ENCODE results near the gene KLHL13.
"Not testable (repeated sequence)": the region's sequence is repeated elsewhere in the genome, so short reads cannot be mapped to it uniquely, and the experiment has no call there.

KLHL13 gene

DNA sequence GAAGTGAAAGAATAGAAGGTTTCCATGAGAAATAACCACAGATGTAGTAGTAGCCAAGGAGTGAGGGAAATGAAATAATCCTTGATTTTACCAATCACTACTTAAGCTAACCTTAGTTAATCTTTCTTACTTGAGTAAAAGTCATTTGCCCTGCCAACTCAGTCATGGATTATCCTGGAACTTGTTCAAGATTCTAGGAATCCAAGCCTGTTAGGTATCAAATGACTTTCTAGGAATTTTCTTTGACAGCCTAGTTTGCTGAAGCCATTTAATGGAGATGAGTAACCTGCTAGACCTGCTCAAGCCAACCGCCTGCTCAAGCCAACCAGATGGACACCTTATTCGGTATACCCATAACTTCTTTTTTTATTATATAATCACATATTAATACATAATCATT is 180.5 kb downstream of the KLHL13 start:
- TF ChIP-seq, protein P1, sequence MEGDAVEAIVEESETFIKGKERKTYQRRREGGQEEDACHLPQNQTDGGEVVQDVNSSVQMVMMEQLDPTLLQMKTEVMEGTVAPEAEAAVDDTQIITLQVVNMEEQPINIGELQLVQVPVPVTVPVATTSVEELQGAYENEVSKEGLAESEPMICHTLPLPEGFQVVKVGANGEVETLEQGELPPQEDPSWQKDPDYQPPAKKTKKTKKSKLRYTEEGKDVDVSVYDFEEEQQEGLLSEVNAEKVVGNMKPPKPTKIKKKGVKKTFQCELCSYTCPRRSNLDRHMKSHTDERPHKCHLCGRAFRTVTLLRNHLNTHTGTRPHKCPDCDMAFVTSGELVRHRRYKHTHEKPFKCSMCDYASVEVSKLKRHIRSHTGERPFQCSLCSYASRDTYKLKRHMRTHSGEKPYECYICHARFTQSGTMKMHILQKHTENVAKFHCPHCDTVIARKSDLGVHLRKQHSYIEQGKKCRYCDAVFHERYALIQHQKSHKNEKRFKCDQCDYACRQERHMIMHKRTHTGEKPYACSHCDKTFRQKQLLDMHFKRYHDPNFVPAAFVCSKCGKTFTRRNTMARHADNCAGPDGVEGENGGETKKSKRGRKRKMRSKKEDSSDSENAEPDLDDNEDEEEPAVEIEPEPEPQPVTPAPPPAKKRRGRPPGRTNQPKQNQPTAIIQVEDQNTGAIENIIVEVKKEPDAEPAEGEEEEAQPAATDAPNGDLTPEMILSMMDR (conservative IDR thresholded peaks at IDR 0.05; ENCODE audit: low read length): no peak
- H3K4me3 ChIP-seq (ENCODE audit: low read length): no peak overlapping the region
- DNase-seq (ENCODE audit: low read depth): no peak

DNA sequence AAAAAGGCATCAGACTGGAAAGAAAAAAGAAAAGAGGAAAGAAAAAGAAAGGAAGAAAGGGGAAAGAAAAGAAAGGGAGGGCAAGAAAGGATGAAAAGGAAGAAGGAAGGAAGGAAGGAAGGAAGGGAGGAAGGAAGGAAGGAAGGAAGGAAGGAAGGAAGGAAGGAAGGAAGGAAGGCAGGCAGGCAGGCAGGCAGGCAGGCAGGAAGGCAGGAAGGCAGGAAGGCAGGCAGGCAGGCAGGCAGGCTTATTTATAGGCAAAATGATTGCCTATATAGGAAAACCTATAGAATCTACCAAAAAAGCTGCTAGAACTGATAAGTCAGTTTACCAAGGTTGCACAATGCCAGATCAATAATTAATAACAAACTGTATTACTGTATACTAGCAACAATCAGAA is 186.5 kb downstream of the KLHL13 start:
- not testable (repeated sequence) for DNase-seq (ENCODE audit: low read depth); H3K4me3 ChIP-seq (ENCODE audit: low read length)

DNA sequence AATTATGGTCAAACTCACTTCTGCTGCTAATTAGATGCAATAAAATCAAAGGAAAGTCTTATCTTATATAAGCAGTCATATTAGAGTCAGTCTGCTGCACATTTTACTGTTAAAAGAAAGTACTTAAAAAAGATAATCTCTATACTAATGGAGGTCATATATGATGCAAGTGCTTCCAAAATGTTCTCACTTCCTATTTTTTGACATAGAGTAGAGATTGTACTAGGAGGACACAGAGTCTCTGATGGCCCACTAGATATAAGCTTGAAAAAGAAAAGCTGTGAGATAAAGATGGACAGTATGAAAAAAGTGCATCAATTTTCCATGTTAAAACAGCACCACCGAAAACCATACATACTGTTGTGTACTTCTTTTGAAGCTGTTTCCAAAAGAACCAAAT is 196.9 kb downstream of the KLHL13 start:
- no peak overlapping the region for H3K4me3 ChIP-seq (ENCODE audit: low read length)
- no peak for DNase-seq (ENCODE audit: low read depth)
- TF ChIP-seq, protein P1 (conservative IDR thresholded peaks at IDR 0.05; ENCODE audit: low read length): no peak

DNA sequence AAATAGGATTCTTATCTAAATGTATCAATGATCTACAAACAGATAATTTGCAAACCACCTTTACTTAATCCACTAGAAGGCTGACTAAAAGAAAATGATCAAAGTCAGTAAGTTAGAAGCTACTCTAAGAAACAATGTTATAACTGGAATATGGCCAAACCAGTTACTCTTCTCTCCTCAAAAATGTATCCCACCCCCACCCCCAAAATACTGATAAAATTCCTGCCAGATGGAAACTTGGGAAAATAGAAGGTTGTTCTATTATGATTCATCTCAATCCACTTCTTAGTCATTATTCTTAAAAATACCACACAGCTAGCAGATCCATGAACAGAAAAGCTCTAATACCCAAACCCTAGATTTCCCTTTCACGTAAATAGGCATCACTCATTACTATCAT is 206.4 kb downstream of the KLHL13 start:
- no peak for DNase-seq (ENCODE audit: low read depth)
- TF ChIP-seq, protein P1 (conservative IDR thresholded peaks at IDR 0.05; ENCODE audit: low read length): no peak
- H3K4me3 ChIP-seq (ENCODE audit: low read length): no peak overlapping the region

DNA sequence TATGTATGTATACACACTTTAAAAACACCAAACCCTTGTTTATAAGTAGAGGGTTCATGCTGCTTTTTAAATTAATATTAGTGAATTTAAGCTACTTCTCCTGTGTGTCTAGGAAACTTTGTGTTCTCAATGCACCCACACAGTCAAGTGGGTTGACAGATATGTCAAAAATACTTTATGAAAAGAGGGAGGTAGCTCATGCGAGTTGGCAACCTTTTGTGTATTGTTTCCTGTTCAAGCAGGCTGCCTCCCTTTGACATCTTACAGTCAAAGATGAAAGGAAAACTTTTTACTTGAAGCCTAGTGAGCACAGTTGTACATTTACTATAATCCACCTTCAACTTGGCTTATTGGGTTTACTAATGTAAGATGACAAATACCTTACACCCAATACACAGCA is 218.4 kb downstream of the KLHL13 start:
- H3K4me3 ChIP-seq (ENCODE audit: low read length): no peak overlapping the region
- TF ChIP-seq, protein P1 (conservative IDR thresholded peaks at IDR 0.05; ENCODE audit: low read length): no peak
- no peak for DNase-seq (ENCODE audit: low read depth)

DNA sequence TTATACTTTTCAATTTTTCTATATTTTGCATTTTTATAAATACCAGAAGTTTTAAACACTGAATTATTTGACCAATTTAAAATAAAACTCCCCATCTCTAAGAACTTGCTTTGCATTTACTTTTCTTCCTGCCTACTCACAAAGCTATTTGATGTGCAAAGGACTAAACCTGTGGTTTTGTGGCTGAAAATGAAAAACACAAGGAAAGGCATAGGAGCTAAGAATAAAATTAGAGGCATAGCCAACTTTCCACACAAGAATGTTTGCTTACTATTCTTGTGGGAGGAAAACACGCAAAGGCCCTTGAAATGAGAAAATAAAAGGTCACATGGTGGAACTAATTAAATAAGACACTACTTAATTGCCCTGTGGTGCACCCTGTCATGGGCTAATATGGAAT is 221.2 kb downstream of the KLHL13 start:
- TF ChIP-seq, protein P1 (conservative IDR thresholded peaks at IDR 0.05; ENCODE audit: low read length): no peak
- H3K4me3 ChIP-seq (ENCODE audit: low read length): no peak overlapping the region
- no peak for DNase-seq (ENCODE audit: low read depth)

DNA sequence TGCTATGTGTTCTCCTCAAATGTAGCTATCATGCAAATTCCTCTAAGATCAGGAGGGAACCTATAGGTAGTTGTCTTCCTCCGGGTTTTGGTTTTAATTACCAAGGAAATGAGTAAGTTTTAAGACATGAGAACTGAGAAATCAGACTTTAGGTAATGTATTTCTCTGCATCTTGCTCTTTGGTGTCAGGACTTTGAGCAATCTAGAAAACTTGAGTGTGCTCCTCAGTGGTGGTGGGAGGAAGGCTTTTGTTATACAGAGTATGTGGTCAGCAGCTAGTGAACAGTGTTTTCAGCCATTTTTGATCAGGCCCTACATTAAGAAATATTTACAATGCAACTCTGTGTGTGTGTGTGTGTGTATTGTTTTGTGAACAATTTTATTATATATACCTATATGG is 224.1 kb downstream of the KLHL13 start:
- TF ChIP-seq, protein P1 (conservative IDR thresholded peaks at IDR 0.05; ENCODE audit: low read length): no peak
- DNase-seq (ENCODE audit: low read depth): no peak
- no peak overlapping the region for H3K4me3 ChIP-seq (ENCODE audit: low read length)

DNA sequence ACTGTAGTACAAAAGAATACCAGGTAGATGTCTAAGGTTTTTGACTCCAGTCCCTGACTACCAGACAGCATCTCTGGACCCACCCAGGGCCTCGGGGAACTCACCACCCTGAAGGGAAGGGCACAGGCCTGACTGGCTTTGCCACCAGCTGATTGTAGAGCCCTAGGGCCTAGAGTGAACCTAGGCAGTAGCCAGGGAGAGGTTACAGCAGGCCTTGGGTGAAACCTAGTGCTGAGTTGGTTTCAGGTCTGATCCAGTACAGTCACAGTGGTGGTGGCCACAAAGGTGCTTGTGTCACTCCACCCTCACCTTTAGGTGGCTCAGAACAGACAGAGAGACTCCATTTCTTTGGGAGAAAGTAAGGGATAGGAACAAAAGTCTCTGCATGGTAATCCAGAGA is 244.8 kb downstream of the KLHL13 start:
- no peak overlapping the region for H3K4me3 ChIP-seq (ENCODE audit: low read length)
- DNase-seq (ENCODE audit: low read depth): no peak
- TF ChIP-seq, protein P1 (conservative IDR thresholded peaks at IDR 0.05; ENCODE audit: low read length): no peak

Measured in AG10803 (cell line).